ENCODE measurements around the gene SOX14.

The SOX14 gene

DNA sequence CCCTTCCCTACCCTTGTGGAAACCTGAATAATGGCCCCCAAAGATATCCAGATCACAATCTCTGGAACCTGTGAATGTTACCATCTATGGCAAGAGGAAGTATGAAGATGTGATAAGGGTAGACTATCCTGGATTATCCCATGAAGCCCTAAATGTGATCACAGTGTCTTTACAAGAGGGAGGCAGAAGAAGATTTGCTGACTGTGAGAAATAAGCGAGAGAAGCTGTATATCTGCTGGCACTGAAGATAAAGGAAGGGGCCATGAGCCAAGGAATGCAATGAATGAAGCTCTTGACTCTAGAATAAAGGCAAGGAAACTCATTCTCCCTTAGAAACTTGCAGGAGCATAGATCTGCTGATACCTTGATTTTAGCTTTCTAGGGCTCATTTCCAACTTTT is 39.1 kb downstream of the SOX14 start:
- H3K4me1 ChIP-seq (ENCODE audit: insufficient read depth, low read length), result peaks cover 9% of the 10 kb centered on the region
- 94% methylated on average over 1 of the region's 1 CpG for WGBS
- H3K9me3 ChIP-seq (ENCODE audit: insufficient read depth, low read depth, low read length), result 0 out of 2 replicates have a peak, but pooled peaks cover 2% of the 10 kb centered on the region
- H3K27me3 ChIP-seq (ENCODE audit: insufficient read depth, low read length), result no peaks in the 10 kb centered on the region
- no peaks in the 10 kb centered on the region for H3K36me3 ChIP-seq (ENCODE audit: insufficient read depth, low read length)
- no peak overlapping the region for H3K4me3 ChIP-seq (ENCODE audit: low read length)
- H3K27ac ChIP-seq (ENCODE audit: low read depth, low read length), result no peak overlapping the region
- no peak overlapping the region for H3K9ac ChIP-seq (ENCODE audit: low read depth, low read length)

- Histone ChIP-seq H3K36me3 (ENCODE audit: insufficient read depth, low read length) (no peaks in the 10 kb centered on the region), H3K4me1 (ENCODE audit: insufficient read depth, low read length) (peaks cover 32% of the 10 kb centered on the region), H3K9ac (ENCODE audit: low read depth, low read length) (no peak overlapping the region), H3K27ac (ENCODE audit: low read depth, low read length) (no peak overlapping the region), H3K27me3 (ENCODE audit: insufficient read depth, low read length) (no peaks in the 10 kb centered on the region), H3K4me3 (ENCODE audit: low read length) (no peak overlapping the region), H3K9me3 (ENCODE audit: insufficient read depth, low read depth, low read length) (0 out of 2 replicates have a peak, but pooled peaks cover 2% of the 10 kb centered on the region)
- WGBS, result 72% methylated on average over 9 of the region's 9 CpGs
Measured at GRCh38 chr3:137807998-137808397, 43.9 kb downstream of the SOX14 start.

DNA sequence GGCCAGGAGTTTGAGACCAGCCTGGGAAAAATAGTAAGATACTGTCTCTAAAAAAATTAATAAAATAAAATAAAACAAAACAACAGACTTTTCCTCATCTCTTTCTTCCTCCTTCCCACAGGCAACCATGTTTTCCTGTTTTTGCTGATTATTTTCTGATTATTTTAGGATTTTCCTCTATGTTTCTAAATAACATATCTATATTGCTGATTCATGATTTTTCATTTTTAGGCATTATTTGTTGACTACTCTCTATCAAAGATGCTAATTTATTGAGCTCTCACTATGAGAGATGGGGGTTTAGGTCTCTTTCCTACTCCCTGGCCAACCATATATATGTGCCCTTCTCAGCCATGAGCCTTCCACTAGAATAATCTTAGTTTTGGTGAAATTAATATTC is 45.4 kb downstream of the SOX14 start:
- H3K27ac ChIP-seq (ENCODE audit: low read depth, low read length), result no peak overlapping the region
- H3K4me3 ChIP-seq (ENCODE audit: low read length), result no peak overlapping the region
- H3K9ac ChIP-seq (ENCODE audit: low read depth, low read length), result no peak overlapping the region
- H3K27me3 ChIP-seq (ENCODE audit: insufficient read depth, low read length), result no peaks in the 10 kb centered on the region
- no peaks in the 10 kb centered on the region for H3K36me3 ChIP-seq (ENCODE audit: insufficient read depth, low read length)
- 0 out of 2 replicates have a peak, but pooled peaks cover 2% of the 10 kb centered on the region for H3K9me3 ChIP-seq (ENCODE audit: insufficient read depth, low read depth, low read length)
- H3K4me1 ChIP-seq (ENCODE audit: insufficient read depth, low read length), result peaks cover 36% of the 10 kb centered on the region

GRCh38 chr3:137812023-137812422 is 47.9 kb downstream of the SOX14 start:
- Histone ChIP-seq H3K27ac (ENCODE audit: low read depth, low read length) (peak overlapping the region; percentile 53; the same call in 1 of the 2 replicates), H3K9ac (ENCODE audit: low read depth, low read length) (no peak overlapping the region), H3K36me3 (ENCODE audit: insufficient read depth, low read length) (no peaks in the 10 kb centered on the region), H3K4me1 (ENCODE audit: insufficient read depth, low read length) (peaks cover 36% of the 10 kb centered on the region), H3K27me3 (ENCODE audit: insufficient read depth, low read length) (no peaks in the 10 kb centered on the region), H3K9me3 (ENCODE audit: insufficient read depth, low read depth, low read length) (no peaks in the 10 kb centered on the region), H3K4me3 (ENCODE audit: low read length) (peak overlapping the region; percentile 33)
- WGBS, result 37% methylated on average over 3 of the region's 4 CpGs

DNA sequence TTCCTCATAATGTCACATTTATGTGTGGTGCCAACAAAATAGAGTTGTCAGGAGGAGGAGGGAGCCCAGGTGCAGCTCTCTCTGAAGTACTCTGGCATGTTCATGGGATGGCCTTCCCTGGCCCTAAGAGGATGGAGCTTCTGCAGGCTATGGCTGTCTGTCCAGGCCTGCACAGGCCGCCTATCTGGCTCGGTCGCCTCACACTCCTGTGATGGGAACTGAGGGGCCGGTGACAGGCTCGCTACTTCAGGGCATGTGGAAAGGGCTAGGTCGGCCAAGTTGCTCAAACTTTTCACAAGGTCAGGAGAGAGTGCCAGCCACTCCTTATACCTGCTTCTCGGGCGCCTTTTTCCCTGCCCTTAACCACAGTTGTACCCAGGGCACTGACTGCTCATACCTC is 51.1 kb downstream of the SOX14 start:
- H3K9ac ChIP-seq (ENCODE audit: low read depth, low read length), result no peak overlapping the region
- H3K4me1 ChIP-seq (ENCODE audit: insufficient read depth, low read length), result peaks cover 28% of the 10 kb centered on the region
- no peaks in the 10 kb centered on the region for H3K36me3 ChIP-seq (ENCODE audit: insufficient read depth, low read length)
- H3K9me3 ChIP-seq (ENCODE audit: insufficient read depth, low read depth, low read length), result no peaks in the 10 kb centered on the region
- H3K4me3 ChIP-seq (ENCODE audit: low read length), result no peak overlapping the region
- no peak overlapping the region for H3K27ac ChIP-seq (ENCODE audit: low read depth, low read length)
- H3K27me3 ChIP-seq (ENCODE audit: insufficient read depth, low read length), result no peaks in the 10 kb centered on the region
- 96% methylated on average over 8 of the region's 8 CpGs for WGBS
